Heart left ventricle (tissue), 13 donors: ENCODE measurements around the gene ANAPC1.

Experiments used
- POLR2A ChIP-seq, 2 donors: fragments of 450-650 bp; IDR thresholded peaks; one replicate each; pipeline ENCODE4 v1.6.1; 2017; ENCODE audit warnings: antibody characterized with exemption in 2 of 2, mild to moderate bottlenecking in 2 of 2, moderate library complexity in 2 of 2
- TF ChIP-seq, protein P1 (sequence below), 12 donors: fragments of 200-600 bp; sonication (generic) in 4 of 12; IDR thresholded peaks; one replicate each; pipeline versions ENCODE4 v1.5.0 to v1.8.0; 2018 to 2022; ENCODE audit warnings: antibody characterized with exemption in 12 of 12, mild to moderate bottlenecking in 5 of 12
- donor health status: ischemic (EF 13 %, LVEDD 7.1; RV severe dilation, severe dysfunction).
- donor health status: DM: no; HTN: yes; CAD: no.
- donor health status: DM: no; HTN: no; CAD: no.
- donor health status: ischemic (EF 25% LVEDD 6.9; RV normal size, moderate dysfunction).
- donor health status: ischemic (EF 25% LVEDD 5.7; RV mildly dilated, moderate dysfunction).
- donor health status: ischemic (EF 35%, LVEDD 5.7; RV mildly dilated, moderate dysfunction).
- donor health status: nonischemic (EF 11% LVEDD 7.7; RV severe dilation, severe dysfunction).
- donor health status: DM: yes; HTN: yes; CAD: no.
- donor health status: PGD.
- donor health status: ischemic (EF 29% LVEDD 5.4; RV normal size, mild dysfunction).
- donor health status: nonischemic (EF 23%, LVEDD 6.1; RV moderate dilation, normal function).

DNA sequence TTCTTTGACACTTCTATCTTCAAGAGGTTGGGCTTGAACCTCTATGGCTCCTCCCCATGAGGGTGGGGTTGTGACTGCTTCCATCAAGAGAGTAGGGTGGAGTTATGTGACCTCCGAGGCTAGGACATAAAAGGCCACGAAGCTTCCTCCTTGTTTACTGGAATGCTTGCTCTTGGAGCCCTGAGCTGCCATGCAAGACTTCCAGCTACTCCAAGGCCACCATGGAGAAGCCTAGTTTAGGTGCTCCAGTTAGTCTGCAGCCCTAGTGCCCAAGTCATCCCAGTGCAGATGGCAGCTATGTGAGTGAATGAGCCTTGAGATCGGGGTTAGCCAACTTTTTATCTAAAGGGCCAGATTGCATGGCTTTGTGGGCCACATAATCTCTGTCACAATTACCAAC is 12.0 kb upstream of the ANAPC1 start:
- TF ChIP-seq, protein P1, sequence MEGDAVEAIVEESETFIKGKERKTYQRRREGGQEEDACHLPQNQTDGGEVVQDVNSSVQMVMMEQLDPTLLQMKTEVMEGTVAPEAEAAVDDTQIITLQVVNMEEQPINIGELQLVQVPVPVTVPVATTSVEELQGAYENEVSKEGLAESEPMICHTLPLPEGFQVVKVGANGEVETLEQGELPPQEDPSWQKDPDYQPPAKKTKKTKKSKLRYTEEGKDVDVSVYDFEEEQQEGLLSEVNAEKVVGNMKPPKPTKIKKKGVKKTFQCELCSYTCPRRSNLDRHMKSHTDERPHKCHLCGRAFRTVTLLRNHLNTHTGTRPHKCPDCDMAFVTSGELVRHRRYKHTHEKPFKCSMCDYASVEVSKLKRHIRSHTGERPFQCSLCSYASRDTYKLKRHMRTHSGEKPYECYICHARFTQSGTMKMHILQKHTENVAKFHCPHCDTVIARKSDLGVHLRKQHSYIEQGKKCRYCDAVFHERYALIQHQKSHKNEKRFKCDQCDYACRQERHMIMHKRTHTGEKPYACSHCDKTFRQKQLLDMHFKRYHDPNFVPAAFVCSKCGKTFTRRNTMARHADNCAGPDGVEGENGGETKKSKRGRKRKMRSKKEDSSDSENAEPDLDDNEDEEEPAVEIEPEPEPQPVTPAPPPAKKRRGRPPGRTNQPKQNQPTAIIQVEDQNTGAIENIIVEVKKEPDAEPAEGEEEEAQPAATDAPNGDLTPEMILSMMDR (IDR thresholded peaks at IDR 0.05): no peak
- no peak for TF ChIP-seq POLR2A (IDR thresholded peaks at IDR 0.05)
